ENCODE data around the gene TRPT1.

Gene TRPT1

DNA sequence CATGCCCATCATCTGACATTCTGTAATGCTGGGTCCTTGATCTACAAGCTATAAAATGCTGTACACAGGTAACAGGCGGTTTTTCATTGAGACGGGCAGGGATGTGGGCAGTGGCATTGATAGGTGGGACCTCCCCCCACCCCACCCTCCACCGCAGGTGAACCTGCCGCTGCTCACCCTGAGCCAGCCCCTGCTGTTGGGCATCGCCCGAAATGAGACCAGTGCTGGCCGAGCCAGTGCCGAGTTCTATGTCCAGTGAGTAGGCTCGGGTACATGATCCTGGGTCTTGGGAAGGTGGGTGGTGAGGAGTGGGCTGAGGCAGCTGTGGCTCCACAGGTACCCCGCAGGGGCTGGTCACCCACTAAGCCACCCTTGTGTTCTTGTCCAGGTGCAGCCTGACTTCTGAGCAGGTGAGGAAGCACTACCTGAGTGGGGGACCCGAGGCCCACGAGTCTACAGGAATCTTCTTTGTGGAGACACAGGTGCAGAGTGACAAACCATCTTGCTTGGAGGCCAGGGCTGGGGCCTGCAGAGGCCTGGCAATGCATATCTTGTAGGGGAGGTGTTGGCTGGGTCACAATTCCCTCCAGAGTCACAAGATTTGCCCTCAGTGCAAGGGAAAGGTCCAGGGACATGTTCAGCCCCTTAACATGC is 3.2 kb upstream of the TRPT1 start:
- DNase-seq = no peak

DNA sequence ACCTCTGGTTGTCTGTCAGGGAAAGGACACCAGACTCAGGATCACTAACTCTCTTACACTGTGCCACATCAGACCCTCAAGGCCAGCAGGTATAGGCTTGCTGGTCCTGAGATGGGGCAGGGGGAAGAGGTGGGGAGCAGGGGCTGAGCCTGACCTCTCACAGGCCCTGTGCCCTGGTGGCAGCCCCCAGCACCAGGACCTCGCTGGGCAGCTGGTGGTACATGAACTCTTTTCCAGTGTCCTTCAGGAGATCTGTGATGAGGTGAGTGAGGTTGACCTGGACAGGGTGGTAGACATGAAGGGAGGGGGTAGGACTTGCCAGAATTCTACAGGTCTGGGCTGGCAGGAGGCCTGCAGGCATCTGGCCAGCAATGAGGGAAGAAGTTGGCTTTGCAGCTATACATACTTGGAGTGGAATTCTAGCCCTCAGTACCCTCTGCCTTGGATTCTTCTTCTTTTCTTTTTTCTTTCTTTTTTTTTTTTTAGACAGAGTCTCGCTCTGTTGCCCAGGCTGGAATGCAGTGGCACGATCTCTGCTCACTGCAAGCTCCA is 1.5 kb upstream of the TRPT1 start:
- DNase-seq = no peak

DNA sequence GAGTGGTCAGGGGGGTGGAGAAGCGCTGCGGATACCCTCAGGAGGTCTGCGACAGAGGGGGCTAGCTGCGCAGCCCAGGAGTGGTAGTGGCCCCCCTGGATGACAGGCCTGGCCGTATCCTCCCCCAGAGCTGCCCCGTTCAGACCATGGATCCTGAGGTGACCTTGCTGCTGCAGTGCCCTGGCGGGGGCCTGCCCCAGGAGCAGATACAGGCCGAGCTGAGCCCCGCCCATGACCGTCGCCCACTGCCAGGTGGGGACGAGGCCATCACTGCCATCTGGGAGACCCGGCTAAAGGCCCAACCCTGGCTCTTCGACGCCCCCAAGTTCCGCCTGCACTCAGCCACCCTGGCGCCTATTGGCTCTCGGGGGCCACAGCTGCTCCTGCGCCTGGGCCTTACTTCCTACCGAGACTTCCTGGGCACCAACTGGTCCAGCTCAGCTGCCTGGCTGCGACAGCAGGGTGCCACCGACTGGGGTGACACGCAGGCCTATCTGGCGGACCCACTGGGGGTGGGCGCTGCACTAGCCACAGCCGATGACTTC is 593 bp upstream of the TRPT1 start:
- peak; percentile 67 to 74 for DNase-seq

DNA sequence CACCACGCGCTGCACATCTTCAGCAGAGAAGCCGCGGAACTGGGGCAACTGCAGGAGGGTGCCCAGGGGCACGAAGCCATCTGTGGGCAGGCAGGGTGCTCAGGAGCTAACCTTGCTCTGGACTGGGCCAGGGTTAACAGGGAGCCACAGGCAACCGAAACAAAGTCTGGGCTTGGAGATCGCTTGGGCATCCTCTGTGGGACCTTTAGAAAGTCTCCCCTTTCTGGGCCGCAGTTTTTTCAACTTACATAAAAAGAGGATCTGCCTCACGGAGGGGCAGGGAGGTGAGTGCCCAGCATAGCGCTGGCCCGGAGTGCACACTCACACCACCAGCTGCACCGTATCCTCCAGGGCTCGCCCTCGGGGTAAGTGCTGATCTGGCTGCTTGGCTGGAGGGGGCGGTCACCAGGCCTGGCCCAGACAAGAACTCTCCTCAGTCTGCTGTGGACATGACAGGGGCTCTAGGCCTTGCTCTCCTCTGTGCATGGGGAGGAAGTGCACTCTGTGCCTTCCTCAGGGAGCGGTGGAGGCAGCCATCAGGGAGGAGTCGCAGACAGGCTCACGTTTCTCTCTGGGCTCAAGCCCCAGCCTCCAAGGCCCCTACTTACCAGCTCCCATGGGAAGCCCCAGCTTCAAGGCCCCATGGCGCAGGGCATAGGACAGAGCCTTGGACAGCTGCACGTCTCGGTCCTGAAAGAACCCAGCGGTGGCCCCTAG is 937 bp downstream of the TRPT1 start:
- DNase-seq = no peak

DNA sequence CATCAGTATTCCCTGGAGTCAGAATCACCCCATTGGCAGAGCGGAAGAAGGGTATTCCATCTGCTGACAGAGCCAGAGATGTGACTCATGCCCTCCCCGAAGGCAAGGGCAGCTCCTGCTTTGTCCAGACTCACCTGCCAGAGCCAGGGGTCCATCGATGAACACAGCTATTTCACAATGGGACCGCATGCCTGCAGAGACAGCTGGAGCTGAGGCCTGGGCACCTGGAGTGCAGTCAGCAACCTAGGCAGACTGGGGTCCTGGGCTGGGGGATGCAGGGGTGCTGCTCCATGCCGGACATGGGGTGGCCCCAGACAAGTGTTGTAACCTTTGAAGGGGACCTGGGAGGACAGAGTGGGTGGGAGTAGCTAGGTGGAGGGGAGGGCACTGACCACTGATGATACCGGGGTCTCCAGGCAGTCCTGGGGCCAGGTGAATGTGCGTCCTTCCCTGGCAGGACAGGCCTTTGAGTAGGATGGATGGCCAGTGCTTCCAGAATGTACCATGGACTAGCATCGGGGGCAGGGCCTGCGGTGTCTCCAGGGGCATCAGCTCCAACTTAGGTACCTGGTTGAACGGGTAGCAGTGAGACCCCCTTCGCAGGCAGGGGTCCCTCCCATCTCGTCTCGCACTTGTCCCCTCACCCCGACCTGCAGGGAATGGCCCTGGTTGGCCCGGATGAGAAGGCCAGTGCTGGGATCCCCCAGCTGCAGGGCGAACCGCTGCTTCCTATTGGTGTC is 1.7 kb downstream of the TRPT1 start:
- DNase-seq = no peak

DNA sequence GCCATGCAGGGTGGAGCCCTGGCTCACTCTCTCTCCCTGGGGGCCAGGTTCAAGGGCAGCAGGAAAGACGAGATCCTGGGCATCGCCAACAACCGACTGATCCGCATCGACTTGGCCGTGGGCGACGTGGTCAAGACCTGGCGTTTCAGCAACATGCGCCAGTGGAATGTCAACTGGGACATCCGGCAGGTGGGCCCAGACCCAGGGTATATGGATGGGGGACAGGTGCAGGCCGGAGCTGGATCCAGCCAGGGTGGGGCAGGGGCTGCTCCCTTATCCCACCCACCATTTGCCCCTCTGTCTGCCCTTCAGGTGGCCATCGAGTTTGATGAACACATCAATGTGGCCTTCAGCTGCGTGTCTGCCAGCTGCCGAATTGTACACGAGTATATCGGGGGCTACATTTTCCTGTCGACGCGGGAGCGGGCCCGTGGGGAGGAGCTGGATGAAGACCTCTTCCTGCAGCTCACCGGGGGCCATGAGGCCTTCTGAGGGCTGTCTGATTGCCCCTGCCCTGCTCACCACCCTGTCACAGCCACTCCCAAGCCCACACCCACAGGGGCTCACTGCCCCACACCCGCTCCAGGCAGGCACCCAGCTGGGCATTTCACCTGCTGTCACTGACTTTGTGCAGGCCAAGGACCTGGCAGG is 2.9 kb downstream of the TRPT1 start:
- no peak for DNase-seq

DNA sequence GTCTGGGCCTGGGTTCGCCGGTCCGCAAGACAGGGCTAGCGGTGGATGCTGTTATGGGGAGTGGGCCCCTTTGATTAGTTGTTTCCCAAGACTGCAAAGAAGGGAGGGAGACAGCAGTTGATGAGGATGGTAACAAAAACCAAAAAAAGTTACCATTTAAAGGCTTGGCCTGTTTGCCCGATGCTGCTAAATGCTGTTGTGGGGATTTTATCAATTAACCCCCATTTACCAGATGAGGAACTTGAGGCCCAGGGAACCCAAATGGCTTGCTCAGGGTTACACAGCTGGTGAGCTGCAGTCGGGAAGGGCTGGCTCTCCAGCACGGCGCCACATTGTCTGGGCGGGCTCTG is 3.4 kb downstream of the TRPT1 start:
- no peak for DNase-seq

DNA sequence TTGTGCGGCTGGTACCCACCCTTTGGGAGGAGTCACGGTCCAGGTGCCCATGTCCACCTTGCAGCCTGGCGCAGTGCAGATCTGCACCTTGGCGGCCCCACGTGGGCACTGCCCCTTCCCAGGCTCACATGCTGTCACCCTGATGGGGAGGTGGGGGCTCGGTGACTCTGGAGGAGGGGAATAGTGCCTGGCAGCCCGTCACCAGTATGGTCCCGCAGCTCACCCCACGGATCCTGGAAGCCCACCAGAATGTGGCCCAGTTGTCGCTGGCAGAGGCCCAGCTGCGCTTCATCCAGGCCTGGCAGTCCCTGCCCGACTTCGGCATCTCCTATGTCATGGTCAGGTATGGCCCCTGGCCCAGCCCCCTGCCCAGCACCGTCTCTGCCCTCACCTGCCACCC is 5.2 kb downstream of the TRPT1 start:
- DNase-seq = no peak

DNA sequence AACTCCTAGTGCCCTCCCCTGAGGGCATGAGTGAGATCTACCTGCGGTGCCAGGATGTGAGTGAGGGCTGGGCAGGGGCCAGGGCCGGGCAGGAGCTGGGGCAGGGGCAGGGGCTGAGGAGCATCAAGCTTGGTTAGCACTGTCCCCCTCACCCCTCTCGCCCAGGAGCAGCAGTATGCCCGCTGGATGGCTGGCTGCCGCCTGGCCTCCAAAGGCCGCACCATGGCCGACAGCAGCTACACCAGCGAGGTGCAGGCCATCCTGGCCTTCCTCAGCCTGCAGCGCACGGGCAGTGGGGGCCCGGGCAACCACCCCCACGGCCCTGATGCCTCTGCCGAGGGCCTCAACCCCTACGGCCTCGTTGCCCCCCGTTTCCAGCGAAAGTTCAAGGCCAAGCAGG is 5.7 kb downstream of the TRPT1 start:
- no peak for DNase-seq

DNA sequence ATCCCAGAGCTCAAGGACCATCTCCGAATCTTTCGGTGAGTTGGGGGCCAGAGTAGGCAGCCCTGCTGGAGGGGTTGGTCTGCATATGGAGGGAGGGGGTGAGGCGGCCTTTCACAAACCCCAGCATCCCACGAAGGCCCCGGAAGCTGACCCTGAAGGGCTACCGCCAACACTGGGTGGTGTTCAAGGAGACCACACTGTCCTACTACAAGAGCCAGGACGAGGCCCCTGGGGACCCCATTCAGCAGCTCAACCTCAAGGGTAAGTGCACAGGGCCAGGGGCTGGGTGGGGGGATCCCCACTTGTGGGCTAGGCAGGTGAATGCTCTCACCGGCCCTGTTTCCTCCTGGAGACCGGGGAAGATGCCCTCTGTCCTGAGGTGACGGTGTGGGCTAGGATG is 6.2 kb downstream of the TRPT1 start:
- DNase-seq = no peak

DNA sequence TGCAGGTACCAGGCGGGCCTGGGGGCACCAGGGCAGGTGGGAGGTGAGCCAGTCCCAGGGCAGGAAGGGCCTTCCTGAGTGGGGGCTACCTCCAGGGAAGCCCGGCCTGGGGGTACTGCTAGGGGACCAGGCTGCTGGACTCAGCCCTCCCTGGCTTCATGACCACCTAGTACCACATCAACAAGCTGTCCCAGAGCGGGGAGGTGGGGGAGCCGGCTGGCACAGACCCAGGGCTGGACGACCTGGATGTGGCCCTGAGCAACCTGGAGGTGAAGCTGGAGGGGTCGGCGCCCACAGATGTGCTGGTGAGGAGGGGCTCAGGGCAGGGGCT is 6.7 kb downstream of the TRPT1 start:
- no peak for DNase-seq

DNA sequence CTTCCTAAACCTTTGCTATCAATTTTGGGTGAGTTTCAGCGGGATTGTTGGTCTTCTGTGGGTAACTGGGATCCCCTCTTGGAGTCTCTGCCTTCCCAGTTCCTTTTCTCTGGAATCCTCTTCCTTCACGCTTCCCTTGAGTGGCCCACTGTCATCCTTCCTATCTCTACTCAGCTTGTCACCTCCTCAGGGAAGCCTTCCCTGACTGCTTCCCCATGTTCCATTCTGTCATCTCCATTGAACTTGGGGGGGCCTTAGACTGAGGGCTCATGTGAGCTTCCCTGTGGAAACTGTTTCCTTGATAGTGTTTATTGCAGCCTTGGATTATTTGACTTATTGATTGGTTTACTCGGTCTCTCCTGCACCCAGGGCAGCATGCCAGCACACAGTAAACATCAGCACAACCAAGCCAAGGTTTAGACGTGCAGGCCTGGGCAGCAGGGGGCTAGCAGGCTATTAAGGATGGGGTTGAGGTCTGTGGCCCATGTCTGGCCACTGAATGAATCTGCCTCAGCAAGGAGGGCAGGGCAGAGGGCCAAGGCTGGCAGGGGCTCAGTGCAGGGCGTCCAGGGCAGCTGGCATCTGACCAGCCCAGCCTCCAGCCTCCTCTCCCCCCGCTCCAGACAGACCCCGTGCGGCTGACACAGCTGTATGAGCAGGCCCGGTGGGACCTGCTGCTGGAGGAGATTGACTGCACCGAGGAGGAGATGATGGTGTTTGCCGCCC is 7.2 kb downstream of the TRPT1 start:
- no peak for DNase-seq

DNA sequence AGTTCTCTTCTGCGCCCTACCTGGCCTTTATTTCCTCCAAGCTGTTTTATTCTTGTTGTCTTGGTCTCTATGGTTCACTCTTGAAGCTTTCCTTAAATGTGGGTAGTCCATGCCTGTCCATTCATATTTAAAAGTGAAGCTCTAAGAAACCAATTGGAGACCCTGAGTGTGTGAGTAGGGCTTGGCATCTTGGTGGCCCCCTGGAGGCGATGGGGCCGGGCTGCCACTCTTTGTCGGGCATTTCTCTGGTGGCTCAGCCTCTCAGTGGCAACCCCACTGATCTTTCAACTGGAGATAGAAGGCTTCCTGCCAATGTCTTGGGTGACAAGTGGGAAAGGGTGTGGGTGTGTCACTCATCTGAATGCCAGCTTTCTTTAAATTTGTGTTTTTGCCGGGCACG is 9.1 kb downstream of the TRPT1 start:
- DNase-seq = no peak

DNA sequence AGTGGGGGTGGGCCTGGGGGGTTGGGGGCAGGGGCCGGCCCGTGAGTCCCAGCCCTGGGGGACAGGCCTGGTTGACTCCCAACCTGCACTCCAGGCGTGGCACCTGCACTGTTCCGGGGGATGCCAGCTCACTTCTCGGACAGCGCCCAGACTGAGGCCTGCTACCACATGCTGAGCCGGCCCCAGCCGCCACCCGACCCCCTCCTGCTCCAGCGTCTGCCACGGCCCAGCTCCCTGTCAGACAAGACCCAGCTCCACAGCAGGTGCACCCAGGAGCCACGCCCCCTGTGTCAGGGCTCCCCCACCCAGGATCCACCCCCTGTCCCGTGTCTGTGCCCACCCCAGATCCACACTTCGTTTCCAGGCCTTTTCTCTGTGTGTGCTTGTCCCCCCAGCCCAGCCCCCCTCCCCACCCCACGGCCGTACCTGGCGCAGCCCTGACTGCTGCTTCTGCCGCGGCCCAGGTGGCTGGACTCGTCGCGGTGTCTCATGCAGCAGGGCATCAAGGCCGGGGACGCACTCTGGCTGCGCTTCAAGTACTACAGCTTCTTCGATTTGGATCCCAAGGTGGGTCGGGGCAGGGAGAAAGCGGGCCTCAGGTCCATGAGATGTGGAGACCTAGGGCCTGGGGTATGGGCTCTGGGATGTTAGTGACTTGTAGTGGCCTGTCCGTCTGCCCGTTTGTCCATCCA is 14.7 kb downstream of the TRPT1 start:
- no peak for DNase-seq

DNA sequence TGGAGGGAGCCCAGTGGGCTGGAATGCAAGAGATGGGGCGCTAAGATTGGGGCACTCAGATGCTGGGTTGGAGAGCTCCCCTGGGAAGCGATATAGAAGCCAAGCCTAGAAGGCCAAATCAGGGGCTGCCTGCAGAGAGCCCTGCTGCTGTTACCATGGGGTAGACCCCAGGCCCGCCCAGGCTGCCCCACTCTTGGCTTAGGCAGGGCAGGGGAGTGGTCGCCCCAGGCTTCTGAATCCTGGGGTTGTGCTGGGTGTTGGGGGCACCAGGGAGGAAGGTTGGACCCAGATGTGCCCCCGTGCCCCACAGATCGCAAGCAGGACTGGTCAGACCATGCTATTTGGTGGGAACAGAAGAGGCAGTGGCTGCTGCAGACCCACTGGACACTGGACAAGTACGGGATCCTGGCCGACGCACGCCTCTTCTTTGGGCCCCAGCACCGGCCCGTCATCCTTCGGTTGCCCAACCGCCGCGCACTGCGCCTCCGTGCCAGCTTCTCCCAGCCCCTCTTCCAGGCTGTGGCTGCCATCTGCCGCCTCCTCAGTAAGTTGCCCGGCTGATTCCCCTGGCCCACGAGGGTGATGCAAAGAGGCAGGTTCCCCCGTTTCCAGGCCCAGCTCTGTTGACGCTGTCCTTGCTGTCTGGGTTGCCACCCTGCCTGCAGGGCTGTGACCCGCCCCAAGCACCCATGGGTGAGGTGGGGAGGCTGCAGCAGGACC is 15.5 kb downstream of the TRPT1 start:
- DNase-seq = no peak

DNA sequence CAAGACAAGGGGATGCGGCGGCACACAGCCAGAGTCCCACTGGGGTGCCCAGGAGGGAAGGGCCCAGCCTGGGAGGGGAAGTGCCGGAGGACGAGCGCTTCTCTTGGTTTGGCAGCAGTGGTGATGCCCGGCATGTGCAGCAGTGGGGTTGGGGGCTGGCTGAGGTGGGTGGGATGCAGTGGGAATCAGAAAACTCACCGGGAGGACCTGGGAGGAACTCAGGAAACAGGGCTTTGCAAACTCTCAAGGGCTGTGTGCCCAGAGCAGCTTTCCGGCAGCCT is 16.5 kb downstream of the TRPT1 start:
- no peak for DNase-seq

DNA sequence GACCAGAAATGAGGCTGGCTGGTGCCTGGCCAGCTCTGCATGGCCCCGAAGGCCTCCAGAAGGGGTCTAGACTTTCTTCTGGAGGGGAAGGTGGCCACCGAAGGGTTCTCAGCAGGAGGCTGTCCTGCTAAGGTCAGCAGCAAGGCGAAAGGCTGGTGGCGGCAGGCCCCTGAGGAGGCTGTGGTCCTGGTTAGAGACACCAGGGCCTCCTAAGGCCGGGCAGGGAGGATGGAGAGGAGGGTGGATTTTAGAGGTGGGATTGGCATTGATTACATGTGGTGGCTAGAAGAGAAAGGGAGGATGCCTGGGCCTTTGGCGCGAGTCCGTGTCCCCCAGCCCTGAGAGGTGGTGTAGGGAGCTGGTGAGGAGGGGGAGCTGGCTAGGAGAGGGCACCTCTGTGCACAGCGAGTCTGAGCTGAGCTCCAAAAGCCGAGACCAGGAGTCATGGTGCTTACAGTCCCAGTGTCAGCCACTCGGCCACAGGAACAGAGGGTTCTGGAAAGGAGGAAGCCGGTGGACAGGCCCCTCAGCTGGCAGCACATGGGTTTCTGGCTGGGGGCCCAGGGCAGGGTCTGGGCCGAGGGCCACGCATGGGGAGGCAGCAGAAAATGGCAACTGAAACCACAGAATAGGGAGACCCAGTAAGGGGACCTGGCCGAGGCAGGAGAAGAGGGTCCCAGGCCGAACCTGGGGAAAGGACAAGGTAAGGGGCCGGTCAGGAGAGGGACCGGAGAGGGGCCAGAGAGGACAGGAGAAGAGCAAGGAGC is 17.0 kb downstream of the TRPT1 start:
- no peak for DNase-seq

DNA sequence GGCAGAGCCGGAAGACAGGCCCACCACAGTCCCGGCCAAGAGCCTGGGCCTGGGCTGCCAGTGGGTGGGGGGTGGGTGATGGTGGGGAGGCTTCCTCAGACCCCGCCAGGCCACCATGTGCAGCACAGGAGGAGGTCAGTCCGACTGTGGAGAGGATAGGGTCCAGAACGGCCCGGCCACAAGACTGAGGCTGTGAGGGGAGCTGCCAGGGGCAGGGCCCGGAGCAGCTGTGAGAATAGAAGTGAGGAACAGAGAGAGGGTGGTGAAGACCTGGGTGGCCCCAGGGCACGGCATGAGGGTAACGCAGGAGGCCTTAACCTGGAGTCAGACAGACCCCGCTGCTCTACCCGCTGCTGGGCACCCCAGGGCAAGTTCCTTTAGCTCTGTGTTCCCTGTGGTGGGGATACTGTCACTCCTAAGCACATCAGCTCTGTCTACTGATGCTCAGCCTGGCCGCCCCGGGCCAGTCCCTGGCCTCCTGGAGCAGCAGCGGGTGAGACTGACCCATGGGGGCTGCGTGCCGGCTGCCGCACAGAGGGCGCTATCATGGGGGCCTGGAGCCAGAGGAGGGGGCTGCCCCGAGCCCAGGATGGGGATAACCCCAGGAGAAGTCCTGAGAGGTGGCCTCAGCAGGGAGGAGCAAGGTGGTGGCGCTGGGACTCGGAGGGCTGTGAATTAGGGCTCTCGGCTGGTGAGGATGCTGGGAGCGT is 17.7 kb downstream of the TRPT1 start:
- DNase-seq = no peak

DNA sequence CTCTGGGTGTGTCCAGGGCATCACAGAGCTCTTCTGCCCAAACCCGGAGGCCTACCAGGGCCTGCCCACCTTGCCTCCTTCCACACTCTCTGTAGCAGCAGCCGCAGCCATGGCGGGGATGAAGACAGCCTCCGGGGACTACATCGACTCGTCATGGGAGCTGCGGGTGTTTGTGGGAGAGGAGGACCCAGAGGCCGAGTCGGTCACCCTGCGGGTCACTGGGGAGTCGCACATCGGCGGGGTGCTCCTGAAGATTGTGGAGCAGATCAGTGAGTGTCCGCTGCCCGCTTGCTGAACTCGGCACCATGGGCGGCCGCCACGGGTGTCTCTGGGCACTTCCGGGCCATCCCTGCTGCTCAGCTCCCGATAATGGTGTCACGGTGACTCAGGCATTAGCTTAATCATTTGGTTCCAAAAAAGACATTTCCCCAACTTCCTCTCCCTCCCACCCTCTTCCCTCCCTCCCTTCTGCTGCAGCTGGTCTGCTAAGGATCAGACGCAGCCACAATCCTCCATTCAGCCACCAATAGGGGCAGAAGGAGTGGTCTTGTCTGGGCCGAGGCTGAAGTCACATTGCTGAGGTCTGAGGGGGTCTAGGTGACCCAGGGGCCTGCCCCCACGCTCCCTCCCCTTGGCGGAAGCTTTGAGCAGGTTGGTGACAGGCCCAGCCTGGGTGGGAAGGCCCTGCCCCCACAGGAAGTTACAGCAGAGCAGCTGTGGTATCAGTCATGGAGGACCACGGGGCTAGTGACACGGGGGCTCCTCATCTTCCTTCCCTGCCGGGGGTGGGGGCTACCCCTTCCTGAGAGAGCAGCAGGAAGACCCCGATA is 18.5 kb downstream of the TRPT1 start:
- DNase-seq = peak; percentile 87 to 89

All from inflammatory macrophage treated with lipopolysaccharide for 1 hour (primary cell).